ENCODE data around the gene SNAI3. TPM values are rescaled to one million over a fixed set of nuclear protein-coding genes. Genes with fewer than 3 reads are reported as not detected.

The SNAI3 gene
- total and polyA plus RNA-seq, 9 of the 15 experiments (the other 6 are each of a cell fraction or from before 2014, with no cell fraction given): 0.04 to 4.1 (median 0.80) TPM; not detected in 1

DNA sequence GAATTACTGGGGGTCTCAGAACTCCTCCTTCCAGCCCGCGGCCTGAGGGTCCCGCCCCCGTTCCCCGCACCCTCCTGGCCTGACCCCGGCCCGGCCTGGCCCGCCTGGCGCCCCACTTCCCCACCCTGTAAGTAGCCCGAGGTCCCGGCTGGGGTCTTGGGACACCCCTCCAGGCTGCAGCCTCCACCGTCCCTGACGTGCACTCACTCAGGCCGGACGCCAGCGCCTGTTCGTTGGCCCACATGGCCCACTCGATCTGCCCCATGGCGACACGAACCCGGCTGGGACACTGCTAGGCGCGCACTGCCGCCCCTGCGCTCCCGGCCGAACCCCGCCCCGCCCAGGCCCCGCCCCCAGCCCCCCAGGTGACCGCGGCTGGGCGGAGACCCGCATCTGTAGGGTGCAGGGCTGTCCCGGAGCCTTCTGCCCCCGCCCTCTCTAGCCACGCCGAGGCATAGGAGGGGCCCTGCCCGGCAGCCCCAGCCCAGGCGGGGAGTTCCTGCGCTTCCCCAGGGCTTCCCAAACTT is 35.5 kb downstream of the SNAI3 start, which contains the start of gene CYBA (continued):
- TF ChIP-seq, protein P1, sequence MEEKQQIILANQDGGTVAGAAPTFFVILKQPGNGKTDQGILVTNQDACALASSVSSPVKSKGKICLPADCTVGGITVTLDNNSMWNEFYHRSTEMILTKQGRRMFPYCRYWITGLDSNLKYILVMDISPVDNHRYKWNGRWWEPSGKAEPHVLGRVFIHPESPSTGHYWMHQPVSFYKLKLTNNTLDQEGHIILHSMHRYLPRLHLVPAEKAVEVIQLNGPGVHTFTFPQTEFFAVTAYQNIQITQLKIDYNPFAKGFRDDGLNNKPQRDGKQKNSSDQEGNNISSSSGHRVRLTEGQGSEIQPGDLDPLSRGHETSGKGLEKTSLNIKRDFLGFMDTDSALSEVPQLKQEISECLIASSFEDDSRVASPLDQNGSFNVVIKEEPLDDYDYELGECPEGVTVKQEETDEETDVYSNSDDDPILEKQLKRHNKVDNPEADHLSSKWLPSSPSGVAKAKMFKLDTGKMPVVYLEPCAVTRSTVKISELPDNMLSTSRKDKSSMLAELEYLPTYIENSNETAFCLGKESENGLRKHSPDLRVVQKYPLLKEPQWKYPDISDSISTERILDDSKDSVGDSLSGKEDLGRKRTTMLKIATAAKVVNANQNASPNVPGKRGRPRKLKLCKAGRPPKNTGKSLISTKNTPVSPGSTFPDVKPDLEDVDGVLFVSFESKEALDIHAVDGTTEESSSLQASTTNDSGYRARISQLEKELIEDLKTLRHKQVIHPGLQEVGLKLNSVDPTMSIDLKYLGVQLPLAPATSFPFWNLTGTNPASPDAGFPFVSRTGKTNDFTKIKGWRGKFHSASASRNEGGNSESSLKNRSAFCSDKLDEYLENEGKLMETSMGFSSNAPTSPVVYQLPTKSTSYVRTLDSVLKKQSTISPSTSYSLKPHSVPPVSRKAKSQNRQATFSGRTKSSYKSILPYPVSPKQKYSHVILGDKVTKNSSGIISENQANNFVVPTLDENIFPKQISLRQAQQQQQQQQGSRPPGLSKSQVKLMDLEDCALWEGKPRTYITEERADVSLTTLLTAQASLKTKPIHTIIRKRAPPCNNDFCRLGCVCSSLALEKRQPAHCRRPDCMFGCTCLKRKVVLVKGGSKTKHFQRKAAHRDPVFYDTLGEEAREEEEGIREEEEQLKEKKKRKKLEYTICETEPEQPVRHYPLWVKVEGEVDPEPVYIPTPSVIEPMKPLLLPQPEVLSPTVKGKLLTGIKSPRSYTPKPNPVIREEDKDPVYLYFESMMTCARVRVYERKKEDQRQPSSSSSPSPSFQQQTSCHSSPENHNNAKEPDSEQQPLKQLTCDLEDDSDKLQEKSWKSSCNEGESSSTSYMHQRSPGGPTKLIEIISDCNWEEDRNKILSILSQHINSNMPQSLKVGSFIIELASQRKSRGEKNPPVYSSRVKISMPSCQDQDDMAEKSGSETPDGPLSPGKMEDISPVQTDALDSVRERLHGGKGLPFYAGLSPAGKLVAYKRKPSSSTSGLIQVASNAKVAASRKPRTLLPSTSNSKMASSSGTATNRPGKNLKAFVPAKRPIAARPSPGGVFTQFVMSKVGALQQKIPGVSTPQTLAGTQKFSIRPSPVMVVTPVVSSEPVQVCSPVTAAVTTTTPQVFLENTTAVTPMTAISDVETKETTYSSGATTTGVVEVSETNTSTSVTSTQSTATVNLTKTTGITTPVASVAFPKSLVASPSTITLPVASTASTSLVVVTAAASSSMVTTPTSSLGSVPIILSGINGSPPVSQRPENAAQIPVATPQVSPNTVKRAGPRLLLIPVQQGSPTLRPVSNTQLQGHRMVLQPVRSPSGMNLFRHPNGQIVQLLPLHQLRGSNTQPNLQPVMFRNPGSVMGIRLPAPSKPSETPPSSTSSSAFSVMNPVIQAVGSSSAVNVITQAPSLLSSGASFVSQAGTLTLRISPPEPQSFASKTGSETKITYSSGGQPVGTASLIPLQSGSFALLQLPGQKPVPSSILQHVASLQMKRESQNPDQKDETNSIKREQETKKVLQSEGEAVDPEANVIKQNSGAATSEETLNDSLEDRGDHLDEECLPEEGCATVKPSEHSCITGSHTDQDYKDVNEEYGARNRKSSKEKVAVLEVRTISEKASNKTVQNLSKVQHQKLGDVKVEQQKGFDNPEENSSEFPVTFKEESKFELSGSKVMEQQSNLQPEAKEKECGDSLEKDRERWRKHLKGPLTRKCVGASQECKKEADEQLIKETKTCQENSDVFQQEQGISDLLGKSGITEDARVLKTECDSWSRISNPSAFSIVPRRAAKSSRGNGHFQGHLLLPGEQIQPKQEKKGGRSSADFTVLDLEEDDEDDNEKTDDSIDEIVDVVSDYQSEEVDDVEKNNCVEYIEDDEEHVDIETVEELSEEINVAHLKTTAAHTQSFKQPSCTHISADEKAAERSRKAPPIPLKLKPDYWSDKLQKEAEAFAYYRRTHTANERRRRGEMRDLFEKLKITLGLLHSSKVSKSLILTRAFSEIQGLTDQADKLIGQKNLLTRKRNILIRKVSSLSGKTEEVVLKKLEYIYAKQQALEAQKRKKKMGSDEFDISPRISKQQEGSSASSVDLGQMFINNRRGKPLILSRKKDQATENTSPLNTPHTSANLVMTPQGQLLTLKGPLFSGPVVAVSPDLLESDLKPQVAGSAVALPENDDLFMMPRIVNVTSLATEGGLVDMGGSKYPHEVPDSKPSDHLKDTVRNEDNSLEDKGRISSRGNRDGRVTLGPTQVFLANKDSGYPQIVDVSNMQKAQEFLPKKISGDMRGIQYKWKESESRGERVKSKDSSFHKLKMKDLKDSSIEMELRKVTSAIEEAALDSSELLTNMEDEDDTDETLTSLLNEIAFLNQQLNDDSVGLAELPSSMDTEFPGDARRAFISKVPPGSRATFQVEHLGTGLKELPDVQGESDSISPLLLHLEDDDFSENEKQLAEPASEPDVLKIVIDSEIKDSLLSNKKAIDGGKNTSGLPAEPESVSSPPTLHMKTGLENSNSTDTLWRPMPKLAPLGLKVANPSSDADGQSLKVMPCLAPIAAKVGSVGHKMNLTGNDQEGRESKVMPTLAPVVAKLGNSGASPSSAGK (IDR thresholded peaks at IDR 0.05): no peak
- TF ChIP-seq PTBP1 (IDR thresholded peaks at IDR 0.05; ENCODE audit: low read depth, low read length) (0 out of 2 replicates have a peak, but pooled peaks have one; percentile 18), RBBP5 (IDR thresholded peaks at IDR 0.05; ENCODE audit: borderline replicate concordance, insufficient read depth, low read length, poor library complexity, severe bottlenecking) (peak; percentile 35), ZNF124 (CRISPR knock-in tag; IDR thresholded peaks at IDR 0.05) (0 out of 2 replicates have a peak, but pooled peaks have one; percentile 36), TCFL5 (CRISPR knock-in tag; conservative IDR thresholded peaks at IDR 0.05) (no peak), HDGF (IDR thresholded peaks at IDR 0.05) (no peak), SMC3 (conservative IDR thresholded peaks at IDR 0.05; ENCODE audit: insufficient read depth, low read depth, low read length) (0 out of 2 replicates have a peak, but pooled peaks have one; percentile 3), ZNF507 (tag; conservative IDR thresholded peaks at IDR 0.05) (no peak), ZNF12 (CRISPR knock-in tag; IDR thresholded peaks at IDR 0.05) (0 out of 2 replicates have a peak, but pooled peaks have one; percentile 5), CHD1 (IDR thresholded peaks at IDR 0.05; ENCODE audit: low read length) (peak; percentile 30)
- TF ChIP-seq, protein P2, sequence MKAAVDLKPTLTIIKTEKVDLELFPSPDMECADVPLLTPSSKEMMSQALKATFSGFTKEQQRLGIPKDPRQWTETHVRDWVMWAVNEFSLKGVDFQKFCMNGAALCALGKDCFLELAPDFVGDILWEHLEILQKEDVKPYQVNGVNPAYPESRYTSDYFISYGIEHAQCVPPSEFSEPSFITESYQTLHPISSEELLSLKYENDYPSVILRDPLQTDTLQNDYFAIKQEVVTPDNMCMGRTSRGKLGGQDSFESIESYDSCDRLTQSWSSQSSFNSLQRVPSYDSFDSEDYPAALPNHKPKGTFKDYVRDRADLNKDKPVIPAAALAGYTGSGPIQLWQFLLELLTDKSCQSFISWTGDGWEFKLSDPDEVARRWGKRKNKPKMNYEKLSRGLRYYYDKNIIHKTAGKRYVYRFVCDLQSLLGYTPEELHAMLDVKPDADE (conservative IDR thresholded peaks at IDR 0.05; ENCODE audit: control insufficient read depth, low read depth, low read length): no peak; the same call in 1 of the 2 replicates
- TF ChIP-seq, protein P3, sequence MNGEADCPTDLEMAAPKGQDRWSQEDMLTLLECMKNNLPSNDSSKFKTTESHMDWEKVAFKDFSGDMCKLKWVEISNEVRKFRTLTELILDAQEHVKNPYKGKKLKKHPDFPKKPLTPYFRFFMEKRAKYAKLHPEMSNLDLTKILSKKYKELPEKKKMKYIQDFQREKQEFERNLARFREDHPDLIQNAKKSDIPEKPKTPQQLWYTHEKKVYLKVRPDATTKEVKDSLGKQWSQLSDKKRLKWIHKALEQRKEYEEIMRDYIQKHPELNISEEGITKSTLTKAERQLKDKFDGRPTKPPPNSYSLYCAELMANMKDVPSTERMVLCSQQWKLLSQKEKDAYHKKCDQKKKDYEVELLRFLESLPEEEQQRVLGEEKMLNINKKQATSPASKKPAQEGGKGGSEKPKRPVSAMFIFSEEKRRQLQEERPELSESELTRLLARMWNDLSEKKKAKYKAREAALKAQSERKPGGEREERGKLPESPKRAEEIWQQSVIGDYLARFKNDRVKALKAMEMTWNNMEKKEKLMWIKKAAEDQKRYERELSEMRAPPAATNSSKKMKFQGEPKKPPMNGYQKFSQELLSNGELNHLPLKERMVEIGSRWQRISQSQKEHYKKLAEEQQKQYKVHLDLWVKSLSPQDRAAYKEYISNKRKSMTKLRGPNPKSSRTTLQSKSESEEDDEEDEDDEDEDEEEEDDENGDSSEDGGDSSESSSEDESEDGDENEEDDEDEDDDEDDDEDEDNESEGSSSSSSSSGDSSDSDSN (IDR thresholded peaks at IDR 0.05; ENCODE audit: borderline replicate concordance in 1 of 2, low read depth in 2 of 2, low read length in 2 of 2): 0 out of 4 replicates have a peak, but pooled peaks of 1 of the 2 experiments have one; percentile 48

Measured in K562 (cell line).